ENCODE data around the gene DNMBP. TPM values are rescaled to one million over a fixed set of nuclear protein-coding genes. Genes with fewer than 3 reads are reported as not detected.
A peak's percentile ranks its signal among the peaks of the same experiment; 100 is the strongest.

DNMBP gene
- total and polyA plus RNA-seq, 7 experiments from 2014 or later = 0.40 to 8.5 (median 3.9) TPM

DNA sequence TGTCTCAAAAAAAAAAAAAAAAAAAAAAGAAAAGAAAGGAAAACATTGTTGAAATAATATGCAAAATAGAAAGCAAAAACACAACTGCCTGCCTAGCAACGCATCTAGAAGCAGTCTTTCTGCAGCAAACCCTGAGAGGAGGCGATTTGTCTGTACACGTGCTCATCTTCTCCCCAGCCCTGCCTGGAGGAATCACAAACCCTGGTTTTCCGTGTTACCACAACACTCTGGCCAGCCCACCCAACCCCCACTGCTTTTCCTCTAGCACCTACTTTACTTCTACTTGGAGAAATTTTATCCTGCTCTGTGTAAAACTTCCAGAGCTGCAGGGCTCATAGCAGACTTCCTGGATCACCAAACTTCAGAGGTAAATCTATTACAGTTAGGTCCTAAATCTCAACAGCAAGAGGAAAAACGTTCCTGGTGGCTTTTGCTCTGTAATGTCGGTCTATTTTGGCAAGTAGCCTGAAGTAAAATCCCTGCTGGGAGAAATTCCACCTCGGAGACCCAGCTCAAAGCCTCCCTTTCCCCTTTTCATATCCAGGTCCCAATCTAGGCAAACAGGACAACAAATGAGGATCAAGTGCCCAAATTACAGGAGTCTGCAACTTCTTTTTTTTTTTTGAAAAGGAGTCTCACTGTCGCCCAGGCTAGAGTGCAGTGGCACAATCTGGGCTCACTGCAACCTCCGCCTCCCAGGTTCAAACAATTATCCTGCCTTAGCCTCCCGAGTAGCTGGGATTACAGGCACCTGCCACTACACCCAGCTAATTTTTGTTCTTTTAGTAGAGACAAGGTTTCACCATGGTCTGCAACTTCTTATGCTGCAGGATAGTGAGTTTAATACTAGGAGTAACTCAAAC lies 91.6 kb downstream of the DNMBP start:
- peak overlapping the region in 1 of 10 donors; percentile 42 for H3K4me3 Mint-ChIP-seq
- H3K9me3 ChIP-seq (ENCODE audit: control insufficient read depth in 2 of 3, low read length in 3 of 3) = no peaks in the 10 kb centered on the region
- H3K4me3 ChIP-seq (ENCODE audit: low read length) = no peak overlapping the region
- peaks cover 0 to 4% (median 0%) of the 10 kb centered on the region in 7 donors for H3K4me1 Mint-ChIP-seq
- H3K27ac Mint-ChIP-seq = peak overlapping the region in 2 of 9 donors; percentile 51 to 74
- intact Hi-C loops (cut with micrococcal nuclease) = no loop called here
- no peaks in the 10 kb centered on the region for H3K36me3 ChIP-seq (ENCODE audit: control insufficient read depth in 2 of 3, insufficient read depth in 3 of 3, low read length in 3 of 3)
- ChIA-PET POLR2A (no interaction called here), CTCF (no interaction called here)
- H3K27me3 ChIP-seq (ENCODE audit: control insufficient read depth in 2 of 2, insufficient read depth in 2 of 2, low read length in 2 of 2) = no peaks in the 10 kb centered on the region
- no peaks in the 10 kb centered on the region for H3K4me1 ChIP-seq (ENCODE audit: control insufficient read depth in 2 of 2, insufficient read depth in 2 of 2, low read length in 2 of 2)
- ATAC-seq = no peak
- no peaks in the 10 kb centered on the region for H3K27me3 Mint-ChIP-seq
- no peaks in the 10 kb centered on the region for H3K9me3 Mint-ChIP-seq
- DNase-seq = no peak
- no peak overlapping the region for H3K27ac ChIP-seq (ENCODE audit: low read depth, low read length)
- H3K36me3 Mint-ChIP-seq = peaks cover 0 to 4% (median 3%) of the 10 kb centered on the region in 5 donors

GRCh38 chr10:99916776-99917175 lies 93.0 kb downstream of the DNMBP start:
- ChIA-PET POLR2A (no interaction called here), CTCF (no interaction called here)
- Histone ChIP-seq H3K27ac (ENCODE audit: low read depth, low read length) (no peak overlapping the region), H3K9me3 (ENCODE audit: control insufficient read depth in 2 of 3, low read length in 3 of 3) (no peaks in the 10 kb centered on the region), H3K4me1 (ENCODE audit: control insufficient read depth in 2 of 2, insufficient read depth in 2 of 2, low read length in 2 of 2) (no peaks in the 10 kb centered on the region), H3K36me3 (ENCODE audit: control insufficient read depth in 2 of 3, insufficient read depth in 3 of 3, low read length in 3 of 3) (no peaks in the 10 kb centered on the region), H3K4me3 (ENCODE audit: low read length) (no peak overlapping the region), H3K27me3 (ENCODE audit: control insufficient read depth in 2 of 2, insufficient read depth in 2 of 2, low read length in 2 of 2) (no peaks in the 10 kb centered on the region)
- intact Hi-C loops (cut with micrococcal nuclease) = no loop called here
- Mint-ChIP-seq H3K27ac (no peak overlapping the region), H3K36me3 (peaks cover 0 to 4% (median 0%) of the 10 kb centered on the region in 5 donors), H3K4me1 (no peaks in the 10 kb centered on the region), H3K9me3 (no peaks in the 10 kb centered on the region), H3K27me3 (no peaks in the 10 kb centered on the region), H3K4me3 (no peak overlapping the region)
- ATAC-seq (no peak), DNase-seq (no peak)

DNA sequence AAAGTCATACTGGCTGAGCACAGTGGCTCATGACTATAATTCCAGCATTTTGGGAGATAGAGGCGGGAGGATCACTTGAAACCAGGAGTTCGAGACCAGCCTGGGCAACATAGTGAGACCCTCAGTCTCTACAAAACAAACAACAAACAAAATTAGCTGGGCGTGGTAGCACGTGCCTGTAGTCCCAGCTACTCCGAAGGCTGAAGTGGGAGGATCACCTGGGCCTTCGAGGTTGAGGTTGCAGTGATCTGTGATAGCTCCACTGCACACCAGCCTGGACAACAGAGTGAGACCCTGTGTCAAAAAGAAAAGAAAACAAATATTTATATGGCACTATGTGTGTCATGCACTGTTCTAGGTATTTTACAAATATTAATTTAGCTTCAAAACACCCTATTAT lies 94.3 kb downstream of the DNMBP start:
- H3K27ac ChIP-seq (ENCODE audit: low read depth, low read length) = no peak overlapping the region
- no peak overlapping the region for H3K4me3 ChIP-seq (ENCODE audit: low read length)
- ATAC-seq = no peak
- no peaks in the 10 kb centered on the region for H3K36me3 ChIP-seq (ENCODE audit: control insufficient read depth in 2 of 3, insufficient read depth in 3 of 3, low read length in 3 of 3)
- ChIA-PET CTCF (no interaction called here), POLR2A (no interaction called here)
- Mint-ChIP-seq H3K36me3 (no peaks in the 10 kb centered on the region), H3K4me3 (no peak overlapping the region), H3K9me3 (no peaks in the 10 kb centered on the region), H3K4me1 (no peaks in the 10 kb centered on the region), H3K27me3 (no peaks in the 10 kb centered on the region), H3K27ac (no peak overlapping the region)
- intact Hi-C loops (cut with micrococcal nuclease) = no loop called here
- H3K9me3 ChIP-seq (ENCODE audit: control insufficient read depth in 2 of 3, low read length in 3 of 3) = no peaks in the 10 kb centered on the region
- no peaks in the 10 kb centered on the region for H3K4me1 ChIP-seq (ENCODE audit: control insufficient read depth in 2 of 2, insufficient read depth in 2 of 2, low read length in 2 of 2)
- no peak for DNase-seq
- no peaks in the 10 kb centered on the region for H3K27me3 ChIP-seq (ENCODE audit: control insufficient read depth in 2 of 2, insufficient read depth in 2 of 2, low read length in 2 of 2)

DNA sequence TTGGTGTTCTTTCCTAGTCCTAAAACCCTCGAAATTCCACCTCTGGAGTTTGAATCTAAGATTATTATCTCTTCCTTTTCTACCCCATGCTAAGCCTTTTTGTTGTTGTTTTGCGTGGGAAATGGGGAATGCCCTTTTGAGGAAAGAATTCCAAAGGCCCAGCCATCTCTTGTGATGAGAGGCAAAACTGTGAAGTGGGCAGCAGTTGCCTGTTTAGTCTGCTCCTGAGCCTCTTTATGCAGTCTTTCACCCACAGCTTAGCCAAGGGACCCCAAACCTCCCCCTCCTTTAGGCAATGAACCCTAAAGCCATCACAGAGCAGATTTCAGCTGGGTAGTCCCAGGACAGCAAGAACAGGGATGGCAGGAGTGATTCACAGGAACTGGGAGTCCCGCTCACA lies 95.5 kb downstream of the DNMBP start:
- intact Hi-C loops (cut with micrococcal nuclease) = no loop called here
- H3K9me3 Mint-ChIP-seq = no peaks in the 10 kb centered on the region
- H3K27me3 Mint-ChIP-seq = no peaks in the 10 kb centered on the region

GRCh38 chr10:99913831-99914235 lies 95.9 kb downstream of the DNMBP start:
- Mint-ChIP-seq H3K27me3 (no peaks in the 10 kb centered on the region), H3K36me3 (peaks cover 0 to under 1% (median 0%) of the 10 kb centered on the region in 5 donors), H3K4me3 (no peak overlapping the region), H3K9me3 (no peaks in the 10 kb centered on the region), H3K4me1 (peaks cover 0 to 3% (median 0%) of the 10 kb centered on the region in 7 donors), H3K27ac (no peak overlapping the region)
- ChIA-PET POLR2A (no interaction called here), CTCF (no interaction called here)
- ATAC-seq (no peak), DNase-seq (no peak)
- Histone ChIP-seq H3K4me3 (ENCODE audit: low read length) (no peak overlapping the region), H3K9me3 (ENCODE audit: control insufficient read depth in 2 of 3, low read length in 3 of 3) (no peaks in the 10 kb centered on the region), H3K27me3 (ENCODE audit: control insufficient read depth in 2 of 2, insufficient read depth in 2 of 2, low read length in 2 of 2) (no peaks in the 10 kb centered on the region), H3K36me3 (ENCODE audit: control insufficient read depth in 2 of 3, insufficient read depth in 3 of 3, low read length in 3 of 3) (no peaks in the 10 kb centered on the region), H3K27ac (ENCODE audit: low read depth, low read length) (no peak overlapping the region), H3K4me1 (ENCODE audit: control insufficient read depth in 2 of 2, insufficient read depth in 2 of 2, low read length in 2 of 2) (no peaks in the 10 kb centered on the region)
- intact Hi-C loops (cut with micrococcal nuclease) = no loop called here

More for the DNA sequence above, 95.5 kb downstream of the DNMBP start:
- H3K36me3 ChIP-seq (ENCODE audit: control insufficient read depth in 2 of 3, insufficient read depth in 3 of 3, low read length in 3 of 3) = no peaks in the 10 kb centered on the region
- H3K27me3 ChIP-seq (ENCODE audit: control insufficient read depth in 2 of 2, insufficient read depth in 2 of 2, low read length in 2 of 2) = no peaks in the 10 kb centered on the region
- ATAC-seq (no peak), DNase-seq (no peak)
- Mint-ChIP-seq H3K36me3 (no peaks in the 10 kb centered on the region), H3K27ac (no peak overlapping the region), H3K4me1 (no peaks in the 10 kb centered on the region), H3K4me3 (no peak overlapping the region)
- H3K4me3 ChIP-seq (ENCODE audit: low read length) = no peak overlapping the region
- H3K4me1 ChIP-seq (ENCODE audit: control insufficient read depth in 2 of 2, insufficient read depth in 2 of 2, low read length in 2 of 2) = no peaks in the 10 kb centered on the region
- ChIA-PET CTCF (no interaction called here), POLR2A (no interaction called here)
- H3K9me3 ChIP-seq (ENCODE audit: control insufficient read depth in 2 of 3, low read length in 3 of 3) = no peaks in the 10 kb centered on the region
- H3K27ac ChIP-seq (ENCODE audit: low read depth, low read length) = no peak overlapping the region

- CTCF ChIA-PET = no interaction called here
- Histone ChIP-seq H3K27ac (ENCODE audit: low read depth, low read length) (no peak overlapping the region), H3K4me3 (ENCODE audit: low read length) (no peak overlapping the region), H3K27me3 (ENCODE audit: control insufficient read depth in 2 of 2, insufficient read depth in 2 of 2, low read length in 2 of 2) (no peaks in the 10 kb centered on the region), H3K36me3 (ENCODE audit: control insufficient read depth in 2 of 3, insufficient read depth in 3 of 3, low read length in 3 of 3) (no peaks in the 10 kb centered on the region), H3K4me1 (ENCODE audit: control insufficient read depth in 2 of 2, insufficient read depth in 2 of 2, low read length in 2 of 2) (no peaks in the 10 kb centered on the region), H3K9me3 (ENCODE audit: control insufficient read depth in 2 of 3, low read length in 3 of 3) (no peaks in the 10 kb centered on the region)
- intact Hi-C loops (cut with micrococcal nuclease) = no loop called here
- Mint-ChIP-seq H3K4me1 (peaks cover 0 to 10% (median 0%) of the 10 kb centered on the region in 7 donors), H3K27me3 (no peaks in the 10 kb centered on the region), H3K36me3 (peaks cover 0 to 13% (median 5%) of the 10 kb centered on the region in 5 donors), H3K9me3 (no peaks in the 10 kb centered on the region), H3K4me3 (no peak overlapping the region), H3K27ac (no peak overlapping the region)
- ATAC-seq (no peak), DNase-seq (no peak)
- POLR2A ChIA-PET = no interaction called here
Measured at GRCh38 chr10:99912041-99912440, 97.7 kb downstream of the DNMBP start.

GRCh38 chr10:99908512-99908911 lies 101.2 kb downstream of the DNMBP start:
- H3K4me1 ChIP-seq (ENCODE audit: control insufficient read depth in 2 of 2, insufficient read depth in 2 of 2, low read length in 2 of 2) = no peaks in the 10 kb centered on the region
- Mint-ChIP-seq H3K27me3 (no peaks in the 10 kb centered on the region), H3K36me3 (peaks cover 4 to 36% (median 19%) of the 10 kb centered on the region in 5 donors), H3K4me1 (peaks cover 0 to 10% (median 0%) of the 10 kb centered on the region in 7 donors), H3K9me3 (no peaks in the 10 kb centered on the region), H3K4me3 (no peak overlapping the region), H3K27ac (no peak overlapping the region)
- no peak overlapping the region for H3K27ac ChIP-seq (ENCODE audit: low read depth, low read length)
- no peak overlapping the region for H3K4me3 ChIP-seq (ENCODE audit: low read length)
- H3K36me3 ChIP-seq (ENCODE audit: control insufficient read depth in 2 of 3, insufficient read depth in 3 of 3, low read length in 3 of 3) = peaks cover 0 to 4% (median 0%) of the 10 kb centered on the region in 3 experiments
- DNase-seq (no peak), ATAC-seq (no peak)
- intact Hi-C loops (cut with micrococcal nuclease) = no loop called here
- ChIA-PET CTCF (no interaction called here), POLR2A (no interaction called here)
- no peaks in the 10 kb centered on the region for H3K9me3 ChIP-seq (ENCODE audit: control insufficient read depth in 2 of 3, low read length in 3 of 3)
- no peaks in the 10 kb centered on the region for H3K27me3 ChIP-seq (ENCODE audit: control insufficient read depth in 2 of 2, insufficient read depth in 2 of 2, low read length in 2 of 2)
